Measurements from ENCODE around the gene CORO2A.

DNA sequence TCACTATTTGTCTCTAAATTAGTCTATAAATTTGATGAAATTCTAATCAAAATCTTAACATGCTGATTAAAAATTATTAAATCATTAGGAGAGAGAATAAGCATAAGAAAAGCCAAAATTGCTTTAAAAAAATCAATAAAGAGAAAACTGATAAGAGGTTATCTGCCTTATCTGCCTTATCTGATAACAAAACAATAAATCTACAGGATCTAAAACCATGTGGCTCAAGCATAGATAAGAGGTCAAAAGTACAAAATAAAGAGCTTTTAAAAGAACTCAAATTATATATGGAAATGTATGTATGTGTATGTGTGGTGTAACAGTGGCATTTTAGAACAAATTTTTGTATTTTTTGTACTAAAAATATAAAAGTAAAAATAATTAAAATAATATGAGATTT lies 92.0 kb downstream of the CORO2A start:
- TF ChIP-seq, protein P1, sequence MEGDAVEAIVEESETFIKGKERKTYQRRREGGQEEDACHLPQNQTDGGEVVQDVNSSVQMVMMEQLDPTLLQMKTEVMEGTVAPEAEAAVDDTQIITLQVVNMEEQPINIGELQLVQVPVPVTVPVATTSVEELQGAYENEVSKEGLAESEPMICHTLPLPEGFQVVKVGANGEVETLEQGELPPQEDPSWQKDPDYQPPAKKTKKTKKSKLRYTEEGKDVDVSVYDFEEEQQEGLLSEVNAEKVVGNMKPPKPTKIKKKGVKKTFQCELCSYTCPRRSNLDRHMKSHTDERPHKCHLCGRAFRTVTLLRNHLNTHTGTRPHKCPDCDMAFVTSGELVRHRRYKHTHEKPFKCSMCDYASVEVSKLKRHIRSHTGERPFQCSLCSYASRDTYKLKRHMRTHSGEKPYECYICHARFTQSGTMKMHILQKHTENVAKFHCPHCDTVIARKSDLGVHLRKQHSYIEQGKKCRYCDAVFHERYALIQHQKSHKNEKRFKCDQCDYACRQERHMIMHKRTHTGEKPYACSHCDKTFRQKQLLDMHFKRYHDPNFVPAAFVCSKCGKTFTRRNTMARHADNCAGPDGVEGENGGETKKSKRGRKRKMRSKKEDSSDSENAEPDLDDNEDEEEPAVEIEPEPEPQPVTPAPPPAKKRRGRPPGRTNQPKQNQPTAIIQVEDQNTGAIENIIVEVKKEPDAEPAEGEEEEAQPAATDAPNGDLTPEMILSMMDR (IDR thresholded peaks at IDR 0.05) = no peak
- TF ChIP-seq POLR2A (IDR thresholded peaks at IDR 0.05) (no peak), POLR2AphosphoS5 (IDR thresholded peaks at IDR 0.05) (no peak), EP300 (IDR thresholded peaks at IDR 0.05) (no peak)
